Gastroesophageal sphincter (tissue), 4 donors: ENCODE measurements around the gene EDAR. TPM values are rescaled to one million over a fixed set of nuclear protein-coding genes. Genes with fewer than 3 reads are reported as not detected.

Source experiments
- ATAC-seq: fragments of 150-250 bp; one replicate; pipeline ENCODE4 v1.9.1; 2016; ENCODE audit warnings: mild to moderate bottlenecking, moderate library complexity
- H3K27ac ChIP-seq, 4 donors: fragments of 200-600 bp; sonication (generic) in 3 of 4; 1 replicate in 3 of 4; 2 replicates in 1 of 4; pipeline ENCODE4 v1.5.1; 2016 to 2019
- H3K27me3 ChIP-seq: fragments of 200-600 bp; sonication (generic); one replicate; pipeline ENCODE4 v1.5.1; 2019
- H3K36me3 ChIP-seq, 2 donors: fragments of 200-600 bp; sonication (generic); one replicate each; pipeline ENCODE4 v1.5.1; 2019; ENCODE audit warnings: control low read depth in 1 of 2
- H3K4me1 ChIP-seq, 3 donors: fragments of 200-600 bp; sonication (generic); 1 replicate in 2 of 3; 2 replicates in 1 of 3; pipeline ENCODE4 v1.5.1; 2016 to 2019; ENCODE audit warnings: control low read depth in 2 of 3
- H3K4me3 ChIP-seq, 2 donors: fragments of 200-600 bp; sonication (generic); one replicate each; pipeline ENCODE4 v1.5.1; 2019; ENCODE audit warnings: mild to moderate bottlenecking in 1 of 2, moderate library complexity in 1 of 2
- H3K9me3 ChIP-seq, 3 donors: fragments of 200-600 bp; sonication (generic); one replicate each; pipeline ENCODE4 v1.5.1; 2017 to 2019; ENCODE audit warnings: control low read depth in 2 of 3
- CTCF ChIP-seq, 4 experiments: fragments of 200-600 bp in 2 of 4; fragments of 450-650 bp in 2 of 4; sonication (generic) in 1 of 4; IDR thresholded peaks; one replicate each; pipeline ENCODE4 v1.5.1; 2017 to 2019; ENCODE audit warnings: antibody characterized with exemption in 4 of 4, mild to moderate bottlenecking in 2 of 4, moderate library complexity in 2 of 4
- EP300 ChIP-seq: sonication (generic); formaldehyde crosslinking; IDR thresholded peaks from one replicate; pipeline ENCODE4 v1.6.1; 2017; ENCODE audit warnings: antibody characterized with exemption, mild to moderate bottlenecking
- POLR2A ChIP-seq, 2 donors: fragments of 450-650 bp; IDR thresholded peaks; one replicate each; pipeline ENCODE4 v1.6.1; 2017; ENCODE audit warnings: antibody characterized with exemption in 2 of 2, mild to moderate bottlenecking in 2 of 2, moderate library complexity in 1 of 2
- POLR2AphosphoS5 ChIP-seq: sonication (generic); formaldehyde crosslinking; IDR thresholded peaks from one replicate; pipeline ENCODE4 v1.6.1; 2017; ENCODE audit warnings: antibody characterized with exemption
- WGBS, 2 donors: methylation state at CpG; one replicate each; pipeline ENCODE4 v1.1.5; 2018; ENCODE audit warnings: low coverage in 1 of 2; 5-methylcytosine and 5-hydroxymethylcytosine counted together
- total RNA-seq, 4 donors: library from RNA; depleted of rRNA; stranded (reverse); fragments of >200 nt; gene quantifications; one replicate each; pipeline ENCODE4 v1.1.0, GENCODE V29; 2016

EDAR gene
- total RNA-seq, 4 donors from 2014 or later, result 0.92 TPM; not detected in 3

- peaks cover 0 to 15% (median 0%) of the 10 kb centered on the region in 3 donors for H3K9me3 ChIP-seq
Measured at GRCh38 chr2:108944601-108945331, 44.3 kb downstream of the EDAR start.

GRCh38 chr2:108943751-108944150, 45.3 kb downstream of the EDAR start:
- ATAC-seq, result no peak
- no peaks in the 10 kb centered on the region for H3K36me3 ChIP-seq
- no peak overlapping the region for H3K4me3 ChIP-seq
- no peaks in the 10 kb centered on the region for H3K27me3 ChIP-seq
- H3K4me1 ChIP-seq, result no peaks in the 10 kb centered on the region
- no peak overlapping the region for H3K27ac ChIP-seq
- TF ChIP-seq POLR2AphosphoS5 (no peak), CTCF (IDR thresholded peaks at IDR 0.05) (no peak), EP300 (no peak), POLR2A (IDR thresholded peaks at IDR 0.05) (no peak)
- H3K9me3 ChIP-seq, result peaks cover 0 to 15% (median 0%) of the 10 kb centered on the region in 3 donors
- 36 to 78% methylated on average over 2 to 4 of the region's 6 CpGs for WGBS, 2 donors

More at GRCh38 chr2:108944601-108945331, 44.3 kb downstream of the EDAR start:
- no peak for TF ChIP-seq CTCF (IDR thresholded peaks at IDR 0.05)
- TF ChIP-seq POLR2A (IDR thresholded peaks at IDR 0.05), result no peak
- no peak for TF ChIP-seq POLR2AphosphoS5
- no peak for TF ChIP-seq EP300
- Histone ChIP-seq H3K36me3 (no peaks in the 10 kb centered on the region), H3K27ac (no peak overlapping the region), H3K27me3 (no peaks in the 10 kb centered on the region), H3K4me3 (no peak overlapping the region), H3K4me1 (no peaks in the 10 kb centered on the region)
- ATAC-seq, result no peak
- 50 to 76% methylated on average over 3 to 10 of the region's 16 CpGs for WGBS, 2 donors

GRCh38 chr2:108942888-108943287, 46.1 kb downstream of the EDAR start:
- WGBS, 2 donors, result 72 to 80% methylated on average over 6 to 12 of the region's 15 CpGs
- no peak for ATAC-seq

GRCh38 chr2:108942231-108942825, 46.7 kb downstream of the EDAR start:
- Histone ChIP-seq H3K4me1 (no peaks in the 10 kb centered on the region), H3K9me3 (peaks cover 0 to 11% (median 0%) of the 10 kb centered on the region in 3 donors), H3K27me3 (no peaks in the 10 kb centered on the region), H3K36me3 (no peaks in the 10 kb centered on the region), H3K27ac (no peak overlapping the region), H3K4me3 (no peak overlapping the region)
- WGBS, 2 donors, result 76 to 90% methylated on average over 4 to 17 of the region's 34 CpGs
- ATAC-seq, result no peak
- TF ChIP-seq POLR2A (IDR thresholded peaks at IDR 0.05) (no peak), EP300 (no peak), CTCF (IDR thresholded peaks at IDR 0.05) (no peak), POLR2AphosphoS5 (no peak)

More at GRCh38 chr2:108942888-108943287, 46.1 kb downstream of the EDAR start:
- Histone ChIP-seq H3K36me3 (no peaks in the 10 kb centered on the region), H3K9me3 (peaks cover 0 to 15% (median 0%) of the 10 kb centered on the region in 3 donors), H3K4me1 (no peaks in the 10 kb centered on the region), H3K27ac (no peak overlapping the region), H3K4me3 (no peak overlapping the region), H3K27me3 (no peaks in the 10 kb centered on the region)
- TF ChIP-seq POLR2AphosphoS5 (no peak), POLR2A (IDR thresholded peaks at IDR 0.05) (no peak)

GRCh38 chr2:108941767-108942166, 47.3 kb downstream of the EDAR start:
- Histone ChIP-seq H3K4me1 (no peaks in the 10 kb centered on the region), H3K27me3 (no peaks in the 10 kb centered on the region), H3K9me3 (peaks cover 0 to 5% (median 0%) of the 10 kb centered on the region in 3 donors), H3K4me3 (no peak overlapping the region), H3K27ac (no peak overlapping the region), H3K36me3 (no peaks in the 10 kb centered on the region)
- WGBS, 2 donors, result no CpG with 5 or more reads among the region's 9 CpGs
- no peak for TF ChIP-seq EP300
- TF ChIP-seq POLR2AphosphoS5, result no peak
- no peak for TF ChIP-seq CTCF (IDR thresholded peaks at IDR 0.05)
- TF ChIP-seq POLR2A (IDR thresholded peaks at IDR 0.05), result no peak
- ATAC-seq, result no peak
